Keratinocyte (primary cell): ENCODE measurements around the gene VOPP1. TPM values are rescaled to one million over a fixed set of nuclear protein-coding genes. Genes with fewer than 3 reads are reported as not detected.
A peak's percentile ranks its signal among the peaks of the same experiment; 100 is the strongest.

Experiments
- DNase-seq: peaks from one replicate; pipeline ENCODE4 v3.0.0-alpha.2; 2011; ENCODE audit warnings: low read depth, missing footprints, low spot score
- FAIRE-seq: peaks from 2 replicates; lab custom pipeline; 2011; peaks lifted over from hg19 to GRCh38; lab: Jason Lieb, UNC
- H2AFZ ChIP-seq: 2 replicates; pipeline ENCODE4 v1.6.0; 2012; ENCODE audit warnings: low read length, control low read depth, inconsistent platforms; ENCODE audit not compliant: control insufficient read depth
- H3K27ac ChIP-seq: 2 replicates; pipeline ENCODE4 v1.5.1; 2011; ENCODE audit warnings: low read length; ENCODE audit not compliant: control insufficient read depth, insufficient read depth
- H3K27me3 ChIP-seq: 3 replicates; pipeline ENCODE4 v1.6.0; 2011; ENCODE audit warnings: low read length; ENCODE audit not compliant: control insufficient read depth, insufficient read depth; ENCODE audit errors: extremely low read depth
- H3K36me3 ChIP-seq, 2 experiments: 2 replicates in 1 of 2; 3 replicates in 1 of 2; pipeline ENCODE4 v1.5.1; 2011; ENCODE audit warnings: low read length in 2 of 2, mild to moderate bottlenecking in 1 of 2; ENCODE audit not compliant: control insufficient read depth in 2 of 2, insufficient read depth in 2 of 2; ENCODE audit errors: extremely low read depth in 1 of 2
- H3K4me1 ChIP-seq: 3 replicates; pipeline ENCODE4 v1.5.1; 2011; ENCODE audit warnings: low read length; ENCODE audit not compliant: control insufficient read depth, insufficient read depth; ENCODE audit errors: extremely low read depth
- H3K4me2 ChIP-seq: 3 replicates; pipeline ENCODE4 v1.6.0; 2011; ENCODE audit warnings: low read depth, low read length; ENCODE audit not compliant: control insufficient read depth, insufficient read depth; ENCODE audit errors: extremely low read depth
- H3K4me3 ChIP-seq, 3 experiments: fragments of 200-600 bp in 1 of 3; sonication (generic) in 1 of 3; 2 replicates in 2 of 3; 3 replicates in 1 of 3; pipeline ENCODE4 v1.5.1; 2011 to 2016; ENCODE audit warnings: low read length in 3 of 3, mild to moderate bottlenecking in 3 of 3, control low read depth in 2 of 3, inconsistent platforms in 1 of 3, low read depth in 1 of 3, mixed read lengths in 1 of 3, mixed run types in 1 of 3, moderate library complexity in 1 of 3; ENCODE audit not compliant: control insufficient read depth in 2 of 3, insufficient read depth in 2 of 3; ENCODE audit errors: extremely low read depth in 1 of 3
- H3K79me2 ChIP-seq: 2 replicates; pipeline ENCODE4 v1.6.0; 2012; ENCODE audit warnings: low read length; ENCODE audit not compliant: control insufficient read depth, insufficient read depth
- H3K9ac ChIP-seq: 3 replicates; pipeline ENCODE4 v1.6.0; 2011; ENCODE audit warnings: low read length; ENCODE audit not compliant: control insufficient read depth, insufficient read depth; ENCODE audit errors: extremely low read depth
- H3K9me1 ChIP-seq: 3 replicates; pipeline ENCODE4 v1.6.0; 2011; ENCODE audit warnings: low read length; ENCODE audit not compliant: control insufficient read depth, insufficient read depth; ENCODE audit errors: extremely low read depth
- H3K9me3 ChIP-seq: 2 replicates; pipeline ENCODE4 v1.5.1; 2012; ENCODE audit warnings: low read depth, low read length; ENCODE audit not compliant: control insufficient read depth
- H4K20me1 ChIP-seq: 3 replicates; pipeline ENCODE4 v1.6.0; 2011; ENCODE audit warnings: low read length; ENCODE audit not compliant: control insufficient read depth, insufficient read depth; ENCODE audit errors: extremely low read depth
- CTCF ChIP-seq, 3 experiments: IDR thresholded peaks in 1 of 3; conservative IDR thresholded peaks in 1 of 3; optimal IDR thresholded peaks in 1 of 3; 2 replicates in 2 of 3; 3 replicates in 1 of 3; pipeline versions ENCODE3 to v1.5.1; 2011; ENCODE audit warnings: low read length in 3 of 3, mild to moderate bottlenecking in 3 of 3, moderate library complexity in 2 of 3, control low read depth in 1 of 3, inconsistent platforms in 1 of 3; ENCODE audit not compliant: insufficient read depth in 2 of 3; ENCODE audit errors: extremely low read depth in 1 of 3
- EZH2 ChIP-seq: IDR thresholded peaks from one replicate; pipeline ENCODE4 v1.6.1; 2012; ENCODE audit warnings: inconsistent platforms, mild to moderate bottlenecking, low read length, moderate library complexity
- dilution Hi-C: fragments of 300-500 bp; cut with MboI; formaldehyde crosslinking; loops from one replicate; pipeline ENCODE4 v1.7.0; 2020; ENCODE audit warnings: low sequenced_read_pairs; ENCODE audit not compliant: extremely low pct_ligation_motif_present
- polyA plus RNA-seq, 5 experiments: library from polyadenylated mRNA; depleted of rRNA in 3 of 5; stranded (reverse) in 3 of 5; stranded (forward) in 1 of 5; unstranded in 1 of 5; fragments of >200 nt; gene quantifications; 1 replicate in 1 of 5; 2 replicates in 3 of 5; 3 replicates in 1 of 5; pipeline versions ENCODE4 v1.2.1 to v1.2.3, GENCODE V29; 2011 to 2012; ENCODE audit warnings: missing spikeins in 2 of 5, low read depth in 1 of 5, low replicate concordance in 1 of 5

The VOPP1 gene
- polyA plus RNA-seq, 1 donor (not counting 4 experiments of a cell fraction or from before 2014, with no cell fraction given), result 49.2 TPM

- Histone ChIP-seq H3K9me3 (no peaks in the 10 kb centered on the region), H4K20me1 (peaks cover 14% of the 10 kb centered on the region)
- no peak for DNase-seq
These were observed 21.3 kb downstream of the VOPP1 start for GRCh38 chr7:55550841-55551537.

GRCh38 chr7:55550010-55550663 lies 22.2 kb downstream of the VOPP1 start:
- H3K27ac ChIP-seq, result peak overlapping the region; percentile 57
- no peaks in the 10 kb centered on the region for H3K36me3 ChIP-seq
- DNase-seq (no peak), FAIRE-seq (no peak)
- dilution Hi-C loops, result no loop called here
- H3K79me2 ChIP-seq, result peaks cover 85% of the 10 kb centered on the region
- no peak overlapping the region for H2AFZ ChIP-seq
- no peaks in the 10 kb centered on the region for H3K27me3 ChIP-seq
- no peaks in the 10 kb centered on the region for H3K9me3 ChIP-seq
- H3K4me3 ChIP-seq, result no peak overlapping the region
- TF ChIP-seq EZH2 (no peak), CTCF (optimal IDR thresholded peaks at IDR 0.05 in 1 of 3, IDR thresholded peaks at IDR 0.05 in 1 of 3, conservative IDR thresholded peaks at IDR 0.05 in 1 of 3; ENCODE audit: extremely low read depth in 1 of 3, insufficient read depth in 2 of 3, low read length in 3 of 3) (peak; percentile 74 to 87 (median 83))
- H3K9me1 ChIP-seq, result peaks cover 7% of the 10 kb centered on the region
- H3K9ac ChIP-seq, result no peak overlapping the region
- H3K4me1 ChIP-seq, result peaks cover 62% of the 10 kb centered on the region
- H4K20me1 ChIP-seq, result peaks cover 21% of the 10 kb centered on the region
- H3K4me2 ChIP-seq, result no peak overlapping the region

More at GRCh38 chr7:55550841-55551537, 21.3 kb downstream of the VOPP1 start:
- Histone ChIP-seq H3K27ac (peak overlapping the region; percentile 57), H3K4me3 (no peak overlapping the region), H3K4me2 (no peak overlapping the region), H3K27me3 (no peaks in the 10 kb centered on the region), H3K79me2 (peaks cover 89% of the 10 kb centered on the region), H3K9me1 (peaks cover 5% of the 10 kb centered on the region), H3K9ac (peak overlapping the region; percentile 34), H2AFZ (no peak overlapping the region), H3K36me3 (no peaks in the 10 kb centered on the region), H3K4me1 (peaks cover 54% of the 10 kb centered on the region)
- TF ChIP-seq CTCF (optimal IDR thresholded peaks at IDR 0.05 in 1 of 3, IDR thresholded peaks at IDR 0.05 in 1 of 3, conservative IDR thresholded peaks at IDR 0.05 in 1 of 3; ENCODE audit: extremely low read depth in 1 of 3, insufficient read depth in 2 of 3, low read length in 3 of 3) (peak in 1 of 3 experiments; percentile 14), EZH2 (no peak)
- FAIRE-seq, result no peak
- dilution Hi-C loops, result no loop called here
